H1 (cell line): ENCODE data around the gene TRABD2B. TPM values are rescaled to one million over a fixed set of nuclear protein-coding genes. Genes with fewer than 3 reads are reported as not detected.

Source experiments
- CTCF ChIA-PET: fragments of 300-600 bp; sonication (Branson Sonifier 250); formaldehyde crosslinking; loops from one replicate; lab custom pipeline; 2021; ENCODE audit not compliant: partially characterized antibody; lab: Charles Lee
- POLR2A ChIA-PET: fragments of 300-600 bp; sonication (Branson Sonifier 250); formaldehyde crosslinking; loops from one replicate; lab custom pipeline; 2021; ENCODE audit warnings: inconsistent platforms; ENCODE audit not compliant: partially characterized antibody; lab: Charles Lee
- DNase-seq, 2 experiments: peaks; one replicate each; pipeline versions ENCODE4 v3.0.0 to v3.0.0-alpha.2; 2010 to 2022; ENCODE audit warnings: low spot score in 2 of 2, low read depth in 1 of 2, mixed read lengths in 1 of 2
- FAIRE-seq: peaks from 2 replicates; lab custom pipeline; 2011; peaks lifted over from hg19 to GRCh38; lab: Jason Lieb, UNC
- H2AFZ ChIP-seq: 2 replicates; pipeline ENCODE4 v1.8.1; 2012; ENCODE audit warnings: low read length, inconsistent platforms
- H2AK5ac ChIP-seq: 2 replicates; pipeline ENCODE4 v1.6.1; 2013; ENCODE audit warnings: low read depth, low read length
- H2BK120ac ChIP-seq: replicated peaks from 2 replicates; pipeline ENCODE3; 2013; ENCODE audit warnings: low read depth, low read length, inconsistent platforms
- H2BK12ac ChIP-seq: 2 replicates; pipeline ENCODE4 v1.6.1; 2013; ENCODE audit warnings: low read depth, low read length
- H2BK15ac ChIP-seq: 2 replicates; pipeline ENCODE4 v1.6.1; 2013; ENCODE audit warnings: low read length
- H2BK20ac ChIP-seq: 2 replicates; pipeline ENCODE4 v1.6.1; 2013; ENCODE audit warnings: low read length
- H2BK5ac ChIP-seq: 2 replicates; pipeline ENCODE4 v1.6.1; 2013; ENCODE audit warnings: low read depth, low read length
- H3K14ac ChIP-seq: 2 replicates; pipeline ENCODE4 v1.6.1; 2013; ENCODE audit warnings: inconsistent platforms; ENCODE audit not compliant: insufficient read length
- H3K18ac ChIP-seq: 2 replicates; pipeline ENCODE4 v1.6.1; 2013; ENCODE audit warnings: low read length; ENCODE audit errors: extremely low read depth
- H3K23ac ChIP-seq: 2 replicates; pipeline ENCODE4 v1.6.1; 2013; ENCODE audit warnings: inconsistent platforms; ENCODE audit not compliant: insufficient read length
- H3K23me2 ChIP-seq: 2 replicates; pipeline ENCODE4 v1.6.1; 2013; ENCODE audit warnings: low read depth, low read length
- H3K27ac ChIP-seq: 2 replicates; pipeline ENCODE4 v1.6.1; 2011; ENCODE audit warnings: low read depth, low read length, inconsistent platforms
- H3K27me3 ChIP-seq, 4 experiments: replicated peaks in 1 of 4; 1 replicate in 1 of 4; 2 replicates in 3 of 4; pipeline versions ENCODE4 v1.6.1 to v1.8.1; 2011 to 2013; ENCODE audit warnings: low read length in 3 of 4, mild to moderate bottlenecking in 3 of 4, inconsistent platforms in 2 of 4, mixed read lengths in 2 of 4, moderate library complexity in 1 of 4; ENCODE audit not compliant: control insufficient read depth in 3 of 4, insufficient read depth in 3 of 4; ENCODE audit errors: extremely low read depth in 1 of 4
- H3K36me3 ChIP-seq, 4 experiments: 2 replicates each; pipeline versions ENCODE4 v1.6.1 to v1.8.1; 2011 to 2013; ENCODE audit warnings: mild to moderate bottlenecking in 4 of 4, low read length in 3 of 4, moderate library complexity in 2 of 4, control low read depth in 1 of 4, inconsistent platforms in 1 of 4; ENCODE audit not compliant: insufficient read depth in 4 of 4, control insufficient read depth in 2 of 4
- H3K4ac ChIP-seq: replicated peaks from 2 replicates; pipeline ENCODE3; 2013; ENCODE audit warnings: low read length, low read depth, mixed read lengths, inconsistent platforms; ENCODE audit not compliant: insufficient read length
- H3K4me1 ChIP-seq, 4 experiments: replicated peaks in 1 of 4; 1 replicate in 1 of 4; 2 replicates in 3 of 4; pipeline versions ENCODE4 v1.6.1 to v1.8.1; 2011 to 2013; ENCODE audit warnings: low read length in 3 of 4, inconsistent platforms in 2 of 4, mixed read lengths in 1 of 4; ENCODE audit not compliant: insufficient read depth in 4 of 4, control insufficient read depth in 3 of 4
- H3K4me2 ChIP-seq, 2 experiments: 2 replicates each; pipeline versions ENCODE4 v1.6.1 to v1.8.1; 2011 to 2013; ENCODE audit warnings: low read depth in 2 of 2, low read length in 2 of 2, control low read depth in 1 of 2, inconsistent platforms in 1 of 2, mild to moderate bottlenecking in 1 of 2; ENCODE audit not compliant: insufficient read depth in 1 of 2
- H3K4me3 ChIP-seq, 4 experiments: fragments of 200-600, 300-600 bp in 1 of 4; sonication (generic), shearing (Covaris generic), sonication (Bioruptor Twin) in 1 of 4; 2 replicates each; pipeline versions ENCODE4 v1.5.1 to v1.8.1; 2011 to 2016; ENCODE audit warnings: low read length in 4 of 4, low read depth in 3 of 4, control low read depth in 2 of 4, inconsistent platforms in 2 of 4, mild to moderate bottlenecking in 2 of 4, mixed read lengths in 1 of 4, moderate library complexity in 1 of 4; ENCODE audit not compliant: insufficient read depth in 2 of 4; ENCODE audit errors: extremely low read depth in 1 of 4
- H3K56ac ChIP-seq: replicated peaks from 2 replicates; pipeline ENCODE3; 2013; ENCODE audit warnings: low read depth, mild to moderate bottlenecking, mixed read lengths, low read length, inconsistent platforms; ENCODE audit not compliant: insufficient read length
- H3K79me1 ChIP-seq: 2 replicates; pipeline ENCODE4 v1.6.1; 2013; ENCODE audit warnings: low read depth, low read length, control low read depth
- H3K79me2 ChIP-seq, 2 experiments: 2 replicates each; pipeline versions ENCODE4 v1.6.1 to v1.8.1; 2012 to 2013; ENCODE audit warnings: low read length in 2 of 2, mild to moderate bottlenecking in 2 of 2, inconsistent platforms in 1 of 2; ENCODE audit not compliant: insufficient read depth in 2 of 2, control insufficient read depth in 1 of 2
- H3K9ac ChIP-seq, 4 experiments: replicated peaks in 1 of 4; 1 replicate in 1 of 4; 2 replicates in 3 of 4; pipeline versions ENCODE4 v1.6.1 to v1.8.1; 2011 to 2013; ENCODE audit warnings: low read depth in 3 of 4, low read length in 3 of 4, control low read depth in 2 of 4, mild to moderate bottlenecking in 2 of 4, moderate library complexity in 2 of 4, inconsistent platforms in 1 of 4; ENCODE audit errors: extremely low read depth in 1 of 4
- H3K9me3 ChIP-seq, 2 experiments: 2 replicates each; pipeline versions ENCODE4 v1.6.1 to v1.8.1; 2012 to 2013; ENCODE audit warnings: mild to moderate bottlenecking in 2 of 2, moderate library complexity in 2 of 2, control low read depth in 1 of 2, inconsistent platforms in 1 of 2, low read depth in 1 of 2, low read length in 1 of 2, mixed read lengths in 1 of 2; ENCODE audit not compliant: insufficient read depth in 2 of 2
- H4K20me1 ChIP-seq, 2 experiments: replicated peaks in 1 of 2; 2 replicates each; pipeline versions ENCODE3 to v1.8.1; 2011 to 2013; ENCODE audit warnings: inconsistent platforms in 2 of 2, low read length in 2 of 2, mild to moderate bottlenecking in 1 of 2; ENCODE audit not compliant: insufficient read depth in 2 of 2, control insufficient read depth in 1 of 2
- H4K5ac ChIP-seq: 2 replicates; pipeline ENCODE4 v1.6.1; 2013; ENCODE audit warnings: low read length, low read depth, mixed read lengths, inconsistent platforms; ENCODE audit not compliant: insufficient read length
- H4K8ac ChIP-seq: 2 replicates; pipeline ENCODE4 v1.8.0; 2013; ENCODE audit warnings: mild to moderate bottlenecking, moderate library complexity, low read length, inconsistent platforms; ENCODE audit not compliant: insufficient read depth; ENCODE audit errors: extremely low read depth
- H4K91ac ChIP-seq: replicated peaks from 2 replicates; pipeline ENCODE3; 2013; ENCODE audit warnings: low read length, mixed read lengths, inconsistent platforms; ENCODE audit not compliant: insufficient read length
- BACH1 ChIP-seq: IDR thresholded peaks from 2 replicates; pipeline ENCODE4 v1.6.1; 2012; ENCODE audit warnings: low read length, improper control_type of control experiment
- CTBP2 ChIP-seq: IDR thresholded peaks from 2 replicates; pipeline ENCODE4 v1.7.0; 2011; ENCODE audit warnings: borderline replicate concordance, mild to moderate bottlenecking, moderate library complexity, mixed read lengths, low read length; ENCODE audit not compliant: insufficient read depth, insufficient read length
- KDM1A ChIP-seq: fragments of 200-600, 300-600 bp; sonication (generic); IDR thresholded peaks from 2 replicates; pipeline ENCODE4 v1.7.1; 2016; ENCODE audit warnings: mild to moderate bottlenecking, low read length, borderline replicate concordance
- SAP30 ChIP-seq: fragments of 300-600 bp; sonication (generic); IDR thresholded peaks from 2 replicates; pipeline ENCODE4 v1.7.1; 2012; ENCODE audit warnings: low read length, moderate library complexity, mild to moderate bottlenecking, inconsistent platforms; ENCODE audit not compliant: insufficient read depth, insufficient replicate concordance
- WGBS, 2 experiments: shearing (Covaris generic) in 1 of 2; methylation state at CpG; one replicate each; pipeline versions ENCODE4 v1.1.6 to v1.1.7; 2013 to 2015; ENCODE audit warnings: low lambda C conversion rate in 2 of 2, mixed read lengths in 2 of 2, inconsistent platforms in 1 of 2, low coverage in 1 of 2, missing lambda C conversion rate in 1 of 2; ENCODE audit not compliant: insufficient replicate concordance in 2 of 2, insufficient coverage in 1 of 2, insufficient read length in 1 of 2; ENCODE audit errors: extremely low coverage in 1 of 2, missing lambda C conversion rate in 1 of 2; 5-methylcytosine and 5-hydroxymethylcytosine counted together
- polyA plus RNA-seq, 7 experiments: library from polyadenylated mRNA; depleted of rRNA in 3 of 7; stranded (reverse) in 5 of 7; unstranded in 2 of 7; fragments of >200 nt in 5 of 7; fragments of 200-250 nt in 2 of 7; gene quantifications; 1 replicate in 5 of 7; 2 replicates in 1 of 7; 4 replicates in 1 of 7; pipeline versions ENCODE4 v1.2.1 to v1.2.3, GENCODE V29; 2011 to 2013; ENCODE audit warnings: missing spikeins in 2 of 7, mixed read lengths in 2 of 7
- total RNA-seq: library from RNA; stranded (reverse); fragmentation: NEBNext Ultra II Directional; extraction: Animal tissue kit (Norgen Biotek cat#: 25700); gene quantifications from 2 replicates; pipeline ENCODE4 v1.2.1, GENCODE V29; 2021

The TRABD2B gene
- total and polyA plus RNA-seq, 2 of the 8 experiments (the other 6 are each of a cell fraction or from before 2014, with no cell fraction given), result 0.95 to 3.4 TPM

DNA sequence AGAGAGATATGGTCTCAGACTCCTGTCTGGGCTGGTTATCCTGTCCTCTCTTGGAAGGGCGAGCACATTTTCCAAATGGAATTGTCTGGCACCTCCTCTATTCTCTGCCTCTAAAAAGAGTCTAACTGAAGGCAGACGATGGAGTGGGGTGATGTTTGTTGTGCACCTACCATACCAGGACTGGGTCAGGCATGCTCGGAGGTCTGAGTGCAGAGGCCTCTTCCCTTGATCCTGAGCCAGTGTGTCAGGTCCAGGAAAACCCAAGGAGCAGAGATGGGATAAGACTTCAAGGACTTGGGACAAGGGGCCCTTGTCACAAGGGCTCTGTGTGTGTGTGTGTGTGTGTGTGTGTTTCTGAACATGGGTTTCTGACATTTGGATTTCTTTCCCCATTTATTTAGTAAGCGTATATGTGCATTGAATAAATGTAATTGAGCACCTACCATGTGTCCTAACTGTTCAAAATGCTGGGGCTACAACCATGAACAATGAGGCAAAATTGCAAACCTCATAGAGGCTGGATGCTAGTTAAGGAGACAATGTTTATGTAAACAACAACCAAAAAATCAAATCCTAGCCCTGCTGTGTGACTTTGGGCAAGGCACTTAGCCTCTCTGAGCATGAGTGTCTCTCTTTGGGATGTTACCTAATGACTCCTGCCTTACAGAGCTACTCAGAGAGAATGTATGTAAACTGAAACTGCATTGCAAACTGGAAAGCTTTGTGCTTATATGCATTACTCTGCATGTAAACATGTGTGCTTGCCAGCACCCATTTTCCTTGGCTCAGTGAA, 283.0 kb downstream of the TRABD2B start:
- Histone ChIP-seq H2AK5ac (no peak overlapping the region), H2BK120ac (no peak overlapping the region), H3K9me3 (no peaks in the 10 kb centered on the region), H4K20me1 (no peaks in the 10 kb centered on the region), H3K27ac (no peak overlapping the region), H3K79me1 (no peaks in the 10 kb centered on the region), H3K23ac (no peak overlapping the region), H2BK20ac (no peak overlapping the region), H3K18ac (no peak overlapping the region), H2AFZ (no peak overlapping the region), H4K5ac (no peak overlapping the region), H3K9ac (no peak overlapping the region), H3K4me3 (no peak overlapping the region), H3K27me3 (peaks cover 24 to 47% (median 46%) of the 10 kb centered on the region in 4 experiments), H3K4ac (no peak overlapping the region), H2BK15ac (no peak overlapping the region), H2BK5ac (no peak overlapping the region), H2BK12ac (no peak overlapping the region), H3K14ac (no peak overlapping the region), H4K91ac (no peak overlapping the region), H3K4me2 (no peak overlapping the region), H4K8ac (no peak overlapping the region), H3K36me3 (no peaks in the 10 kb centered on the region), H3K79me2 (no peaks in the 10 kb centered on the region), H3K56ac (no peak overlapping the region), H3K4me1 (peaks cover 2 to 10% (median 3%) of the 10 kb centered on the region in 4 experiments; a peak in 4 of 7 replicates), H3K23me2 (peaks cover 9% of the 10 kb centered on the region; the same call in 1 of the 2 replicates)
- CTCF ChIA-PET, result interaction anchor here (0.9 to 10.8 kb wide), 6 partner anchors 9 to 278 kb away, joined by 3 to 129 read pairs (median 13); no protein-coding TSS in a partner anchor
- no peak for TF ChIP-seq CTBP2
- peak; percentile 43; the same call in 1 of the 2 replicates for TF ChIP-seq KDM1A
- TF ChIP-seq BACH1, result no peak
- no peak for TF ChIP-seq SAP30
- FAIRE-seq (no peak), DNase-seq (no peak)
- POLR2A ChIA-PET, result no interaction called here
- WGBS, 2 experiments, result 80% methylated on average over 4 of the region's 4 CpGs; no CpG with 5 or more reads in 1 of the 2 experiments
